K562 (cell line): ENCODE data around the gene RNF34. TPM values are rescaled to one million over a fixed set of nuclear protein-coding genes. Genes with fewer than 3 reads are reported as not detected.

ENCODE experiments used
- ADNP ChIP-seq: fragments of 200-800 bp; sonication (Bioruptor generic); IDR thresholded peaks from 2 replicates; pipeline ENCODE4 v1.6.1; 2016; ENCODE audit warnings: missing genetic modification characterization, missing compliant biosample characterization
- BHLHE40 ChIP-seq: IDR thresholded peaks from 2 replicates; pipeline ENCODE4 v1.6.1; 2011; ENCODE audit warnings: low read length, improper control_type of control experiment
- COPS2 ChIP-seq: fragments of 450-650 bp; conservative IDR thresholded peaks from 2 replicates; pipeline ENCODE4 v1.6.1; 2016; ENCODE audit warnings: mild to moderate bottlenecking, moderate library complexity
- CREB3 ChIP-seq: fragments of 450-650 bp; conservative IDR thresholded peaks from 2 replicates; pipeline ENCODE4 v1.6.1; 2016; ENCODE audit warnings: missing genetic modification characterization, low read depth, mild to moderate bottlenecking, missing compliant biosample characterization, moderate library complexity
- ELK1 ChIP-seq: sonication (generic); formaldehyde crosslinking; IDR thresholded peaks from 2 replicates; pipeline ENCODE4 v1.8.1; 2022; ENCODE audit warnings: missing genetic modification reagents
- HES1 ChIP-seq: fragments of 450-650 bp; IDR thresholded peaks from 2 replicates; pipeline ENCODE4 v1.6.1; 2016; ENCODE audit warnings: low read depth, mild to moderate bottlenecking, moderate library complexity
- HMGN3 ChIP-seq: IDR thresholded peaks from 2 replicates; pipeline ENCODE4 v1.6.1; 2011; ENCODE audit warnings: borderline replicate concordance, low read depth, mild to moderate bottlenecking, mixed read lengths, low read length; ENCODE audit not compliant: insufficient read length; ENCODE audit errors: extremely low read depth
- HNRNPUL1 ChIP-seq: fragments of 200-400 bp; formaldehyde crosslinking; IDR thresholded peaks from 2 replicates; pipeline ENCODE4 v1.6.1; 2017; ENCODE audit warnings: low read length
- PHF20 ChIP-seq: fragments of 450-650 bp; IDR thresholded peaks from 2 replicates; pipeline ENCODE4 v1.6.1; 2018; ENCODE audit not compliant: partially characterized antibody
- RUNX1 ChIP-seq: sonication (generic); IDR thresholded peaks from 2 replicates; pipeline ENCODE4 v1.6.1; 2016; ENCODE audit warnings: antibody characterized with exemption, low read depth
- ZFP30 ChIP-seq: fragments of 250-450 bp; sonication (Bioruptor Pico); IDR thresholded peaks from 2 replicates; pipeline ENCODE4 v1.8.0; 2022; ENCODE audit warnings: moderate library complexity, mild to moderate bottlenecking, inconsistent platforms, borderline replicate concordance
- ZNF121 ChIP-seq: sonication (generic); formaldehyde crosslinking; conservative IDR thresholded peaks from 2 replicates; pipeline ENCODE4 v1.8.0; 2022; ENCODE audit warnings: missing genetic modification reagents
- ZNF282 ChIP-seq: sonication (generic); formaldehyde crosslinking; IDR thresholded peaks from 2 replicates; pipeline ENCODE4 v1.8.1; 2023; ENCODE audit warnings: missing genetic modification reagents
- ZNF41 ChIP-seq: fragments of 250-450 bp; sonication (Bioruptor Pico); conservative IDR thresholded peaks from 2 replicates; pipeline ENCODE4 v1.4.0; 2020; ENCODE audit warnings: mild to moderate bottlenecking
- ZNF609 ChIP-seq: sonication (generic); formaldehyde crosslinking; IDR thresholded peaks from 2 replicates; pipeline ENCODE4 v1.8.1; 2023; ENCODE audit warnings: missing genetic modification reagents, mild to moderate bottlenecking, borderline replicate concordance
- polyA plus RNA-seq, 8 experiments: library from polyadenylated mRNA; depleted of rRNA in 4 of 8; stranded (reverse) in 5 of 8; unstranded in 3 of 8; fragments of >200 nt; fragmentation: Nextera tagmentation in 2 of 8; fragmentation: Illumina TruSeq in 1 of 8; extraction: Ambion mirVana in 2 of 8; extraction: Trizol in 1 of 8; gene quantifications; 2 replicates each; pipeline versions ENCODE4 v1.2.1 to v1.2.3, GENCODE V29; 2011 to 2014; ENCODE audit warnings: inconsistent platforms in 1 of 8, missing spikeins in 1 of 8
- total RNA-seq, 7 experiments: library from RNA; depleted of rRNA in 6 of 7; stranded (reverse); fragments of >200 nt in 6 of 7; fragmentation: Illumina TruSeq in 2 of 7; extraction: Trizol in 2 of 7; gene quantifications; 2 replicates each; pipeline versions ENCODE4 v1.2.1 to v1.2.3, GENCODE V29; 2011 to 2021; ENCODE audit warnings: low replicate concordance in 1 of 7

RNF34 gene
- total and polyA plus RNA-seq, 9 of the 15 experiments (the other 6 are each of a cell fraction or from before 2014, with no cell fraction given), result 41.7 to 88.9 (median 54.1) TPM

- TF ChIP-seq ZNF609 (CRISPR knock-in tag), result no peak
- no peak for TF ChIP-seq COPS2
- no peak for TF ChIP-seq ZNF282 (CRISPR knock-in tag)
- no peak for TF ChIP-seq CREB3 (tag)
- peak; percentile 93 for TF ChIP-seq PHF20
- no peak for TF ChIP-seq ELK1
- no peak for TF ChIP-seq HNRNPUL1
- TF ChIP-seq ZNF121 (CRISPR knock-in tag), result no peak
- peak; percentile 58 for TF ChIP-seq BHLHE40
- TF ChIP-seq RUNX1, result no peak
- no peak for TF ChIP-seq HES1
- no peak for TF ChIP-seq ADNP
- no peak for TF ChIP-seq ZNF41 (CRISPR knock-in tag)
- TF ChIP-seq ZFP30 (CRISPR knock-in tag), result no peak
- peak; percentile 34 for TF ChIP-seq HMGN3
Observed at GRCh38 chr12:121351820-121352681, 47.9 kb upstream of the RNF34 start, which contains the start of gene ANAPC5 (continued).
